Measurements from ENCODE around the gene DEFB131A.
"Not testable (repeated sequence)": the region's sequence is repeated elsewhere in the genome, so short reads cannot be mapped to it uniquely, and the experiment has no call there.

Gene DEFB131A

GRCh38 chr4:9495443-9495842, 51.2 kb downstream of the DEFB131A start:
- peak; percentile 54 to 85 (median 71) for DNase-seq

GRCh38 chr4:9497575-9498467, 53.6 kb downstream of the DEFB131A start:
- DNase-seq, result not testable (repeated sequence)

GRCh38 chr4:9498468-9499040, 54.3 kb downstream of the DEFB131A start:
- DNase-seq, result not testable (repeated sequence)

GRCh38 chr4:9499974-9500487, 55.8 kb downstream of the DEFB131A start:
- not testable (repeated sequence) for DNase-seq
